Glutamatergic neuron (in vitro differentiated cells): ENCODE results near the gene ROBO1. TPM values are rescaled to one million over a fixed set of nuclear protein-coding genes. Genes with fewer than 3 reads are reported as not detected.
A peak's percentile ranks its signal among the peaks of the same experiment; 100 is the strongest.

Source experiments
- DNase-seq: peaks from one replicate; pipeline ENCODE4 v3.0.0; 2022
- H3K27ac Mint-ChIP-seq: one replicate; pipeline ENCODE4 v1.8.0; 2020; ENCODE audit warnings: mild to moderate bottlenecking, mixed read lengths, inconsistent platforms; ENCODE audit not compliant: unreplicated experiment
- H3K27me3 Mint-ChIP-seq: one replicate; pipeline ENCODE4 v1.8.0; 2020; ENCODE audit warnings: mild to moderate bottlenecking, moderate library complexity, mixed read lengths, inconsistent platforms; ENCODE audit not compliant: unreplicated experiment
- H3K36me3 Mint-ChIP-seq: one replicate; pipeline ENCODE4 v1.8.0; 2020; ENCODE audit warnings: mild to moderate bottlenecking, mixed read lengths, inconsistent platforms; ENCODE audit not compliant: unreplicated experiment
- H3K4me1 Mint-ChIP-seq: one replicate; pipeline ENCODE4 v1.8.0; 2020; ENCODE audit warnings: mild to moderate bottlenecking, low read depth, mixed read lengths, inconsistent platforms; ENCODE audit not compliant: unreplicated experiment
- H3K4me3 Mint-ChIP-seq: one replicate; pipeline ENCODE4 v1.8.0; 2020; ENCODE audit warnings: mild to moderate bottlenecking, mixed read lengths, inconsistent platforms; ENCODE audit not compliant: unreplicated experiment
- H3K9me3 Mint-ChIP-seq: one replicate; pipeline ENCODE4 v1.8.0; 2020; ENCODE audit warnings: mild to moderate bottlenecking, moderate library complexity, mixed read lengths, inconsistent platforms; ENCODE audit not compliant: unreplicated experiment
- total RNA-seq: library from RNA; stranded (reverse); fragmentation: NEBNext Ultra II Directional; extraction: Animal tissue kit (Norgen Biotek cat#: 25700); gene quantifications from one replicate; pipeline ENCODE4 v1.2.1, GENCODE V29; 2021; ENCODE audit not compliant: unreplicated experiment
- TF ChIP-seq, protein P1 (sequence below): fragments of 200-600 bp; sonication (generic); IDR thresholded peaks from one replicate; pipeline ENCODE4 v1.5.0; 2021; ENCODE audit not compliant: partially characterized antibody, unreplicated experiment

The ROBO1 gene
- total RNA-seq, 1 donor from 2014 or later, result 505 TPM

DNA sequence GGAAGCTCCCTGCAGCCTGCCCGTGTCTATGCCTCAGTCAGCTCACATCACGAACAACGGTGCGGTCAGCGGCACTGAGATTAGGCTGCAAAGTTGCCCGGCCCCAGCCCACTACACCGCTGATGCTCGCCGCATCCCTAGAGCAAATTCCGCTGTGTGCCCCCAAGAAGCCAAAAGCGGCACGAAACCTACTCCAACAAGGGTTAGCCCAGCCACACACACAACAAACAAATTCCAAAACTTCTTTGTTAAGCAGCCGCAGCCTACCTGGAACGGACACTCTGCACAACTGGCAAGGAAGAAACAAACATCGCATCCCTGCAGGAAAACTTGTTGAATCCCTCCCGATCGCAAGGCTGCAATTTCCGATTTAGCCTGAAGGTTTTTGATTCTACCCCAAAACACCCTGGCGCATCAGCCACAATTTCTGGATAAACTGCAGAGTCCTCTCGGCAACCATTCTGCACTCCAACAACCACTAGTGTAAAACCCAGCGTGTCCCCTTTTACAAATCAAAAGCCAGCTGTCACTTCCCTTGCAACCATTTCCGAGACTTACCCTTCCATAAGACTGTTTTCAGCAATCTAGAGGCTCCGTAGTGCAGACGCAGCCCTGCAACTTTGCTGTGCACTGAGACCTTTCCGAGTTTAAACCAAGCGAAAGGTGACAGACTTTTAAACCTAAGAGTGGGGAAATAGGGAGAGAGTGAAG, 449 bp downstream of the ROBO1 start:
- no peaks in the 10 kb centered on the region for H3K36me3 Mint-ChIP-seq
- H3K27ac Mint-ChIP-seq, result no peak overlapping the region
- no peak overlapping the region for H3K4me3 Mint-ChIP-seq
- no peaks in the 10 kb centered on the region for H3K9me3 Mint-ChIP-seq
- TF ChIP-seq, protein P1, sequence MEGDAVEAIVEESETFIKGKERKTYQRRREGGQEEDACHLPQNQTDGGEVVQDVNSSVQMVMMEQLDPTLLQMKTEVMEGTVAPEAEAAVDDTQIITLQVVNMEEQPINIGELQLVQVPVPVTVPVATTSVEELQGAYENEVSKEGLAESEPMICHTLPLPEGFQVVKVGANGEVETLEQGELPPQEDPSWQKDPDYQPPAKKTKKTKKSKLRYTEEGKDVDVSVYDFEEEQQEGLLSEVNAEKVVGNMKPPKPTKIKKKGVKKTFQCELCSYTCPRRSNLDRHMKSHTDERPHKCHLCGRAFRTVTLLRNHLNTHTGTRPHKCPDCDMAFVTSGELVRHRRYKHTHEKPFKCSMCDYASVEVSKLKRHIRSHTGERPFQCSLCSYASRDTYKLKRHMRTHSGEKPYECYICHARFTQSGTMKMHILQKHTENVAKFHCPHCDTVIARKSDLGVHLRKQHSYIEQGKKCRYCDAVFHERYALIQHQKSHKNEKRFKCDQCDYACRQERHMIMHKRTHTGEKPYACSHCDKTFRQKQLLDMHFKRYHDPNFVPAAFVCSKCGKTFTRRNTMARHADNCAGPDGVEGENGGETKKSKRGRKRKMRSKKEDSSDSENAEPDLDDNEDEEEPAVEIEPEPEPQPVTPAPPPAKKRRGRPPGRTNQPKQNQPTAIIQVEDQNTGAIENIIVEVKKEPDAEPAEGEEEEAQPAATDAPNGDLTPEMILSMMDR, result peak; percentile 63
- peak; percentile 33 for DNase-seq
- peaks cover 7% of the 10 kb centered on the region for H3K4me1 Mint-ChIP-seq
- H3K27me3 Mint-ChIP-seq, result peaks cover 2% of the 10 kb centered on the region

DNA sequence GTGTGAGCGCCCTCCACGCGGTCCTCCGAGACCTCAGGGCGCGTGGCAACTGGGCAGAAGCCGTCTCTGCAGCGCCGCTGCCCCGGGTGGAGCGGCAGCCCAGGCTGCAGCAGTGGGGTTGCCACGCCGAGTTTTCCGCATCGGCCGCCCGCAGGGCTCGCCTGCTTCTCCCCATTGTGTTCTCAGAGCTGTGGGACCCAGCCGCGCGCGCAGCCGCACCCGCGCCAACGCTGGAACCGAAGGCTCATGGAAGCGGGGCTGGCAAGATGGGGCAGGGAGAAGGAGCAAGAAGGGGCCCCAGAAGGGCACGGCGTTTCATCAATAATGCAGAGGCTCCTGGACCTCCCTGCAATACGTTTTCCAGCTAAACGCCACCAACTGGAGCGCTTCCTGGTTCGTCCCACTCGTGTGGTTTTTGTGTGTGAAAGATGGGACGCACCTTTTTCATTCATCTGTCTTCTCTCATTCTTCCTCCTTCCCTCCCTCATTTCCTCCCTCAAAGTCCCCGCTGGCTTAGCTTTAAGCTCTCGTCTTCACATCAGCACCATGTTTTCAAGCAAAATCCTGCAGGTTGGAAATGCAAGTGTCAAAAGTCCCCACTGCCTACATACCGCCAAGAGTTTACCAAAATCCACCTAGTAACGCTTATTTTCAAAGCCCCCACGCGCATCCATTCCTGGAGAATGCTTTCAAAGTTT, 1.2 kb downstream of the ROBO1 start:
- peak; percentile 56 for DNase-seq
- Mint-ChIP-seq H3K4me1 (peaks cover 7% of the 10 kb centered on the region), H3K36me3 (no peaks in the 10 kb centered on the region), H3K27me3 (peaks cover 2% of the 10 kb centered on the region), H3K27ac (no peak overlapping the region), H3K9me3 (no peaks in the 10 kb centered on the region), H3K4me3 (no peak overlapping the region)
- TF ChIP-seq, protein P1, result no peak

DNA sequence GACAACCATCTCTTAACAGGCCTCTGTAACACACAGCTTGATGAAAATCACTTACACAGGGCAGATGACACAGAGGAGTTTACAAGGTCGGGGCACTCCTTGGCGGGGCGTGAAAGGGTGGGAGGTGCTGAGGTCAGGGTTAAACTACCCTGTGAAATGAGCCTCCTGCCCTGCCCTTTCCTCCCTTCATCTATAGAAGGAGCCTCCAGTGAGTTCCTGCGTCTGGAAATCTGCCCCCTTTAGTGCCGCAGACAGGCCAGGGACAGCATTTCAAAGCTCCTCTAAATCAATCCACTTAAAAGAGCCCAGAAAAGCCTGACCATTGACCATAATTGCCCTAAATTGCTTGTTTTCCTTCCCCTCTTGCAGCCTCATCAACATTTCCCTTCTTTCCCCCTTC, 1.9 kb downstream of the ROBO1 start:
- Mint-ChIP-seq H3K27me3 (peaks cover 2% of the 10 kb centered on the region), H3K4me3 (no peak overlapping the region), H3K27ac (no peak overlapping the region), H3K4me1 (peaks cover 7% of the 10 kb centered on the region), H3K36me3 (no peaks in the 10 kb centered on the region), H3K9me3 (no peaks in the 10 kb centered on the region)
- TF ChIP-seq, protein P1, result no peak
- DNase-seq, result no peak

DNA sequence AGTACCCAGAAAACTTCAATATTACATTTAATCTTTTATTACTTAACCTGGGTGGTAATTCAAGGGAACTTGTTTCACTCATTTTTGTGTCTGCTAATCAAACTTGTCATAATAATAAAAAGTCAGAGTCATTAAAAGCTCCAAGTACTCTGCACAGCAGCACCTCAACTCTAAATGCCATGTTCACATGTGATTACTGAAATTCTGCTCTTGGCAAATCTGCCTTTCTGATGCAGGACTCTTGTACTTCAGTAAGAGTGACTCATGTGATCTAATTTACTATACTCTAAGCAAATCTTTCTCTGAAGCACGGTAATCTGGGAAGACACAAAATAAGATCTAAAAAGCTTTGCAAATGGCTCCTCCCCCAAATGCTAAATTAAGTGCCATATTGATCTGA, 6.4 kb downstream of the ROBO1 start:
- Mint-ChIP-seq H3K27me3 (peaks cover 2% of the 10 kb centered on the region), H3K9me3 (no peaks in the 10 kb centered on the region), H3K4me1 (peaks cover 5% of the 10 kb centered on the region), H3K27ac (no peak overlapping the region), H3K36me3 (no peaks in the 10 kb centered on the region), H3K4me3 (no peak overlapping the region)
- no peak for DNase-seq
- TF ChIP-seq, protein P1, result no peak

DNA sequence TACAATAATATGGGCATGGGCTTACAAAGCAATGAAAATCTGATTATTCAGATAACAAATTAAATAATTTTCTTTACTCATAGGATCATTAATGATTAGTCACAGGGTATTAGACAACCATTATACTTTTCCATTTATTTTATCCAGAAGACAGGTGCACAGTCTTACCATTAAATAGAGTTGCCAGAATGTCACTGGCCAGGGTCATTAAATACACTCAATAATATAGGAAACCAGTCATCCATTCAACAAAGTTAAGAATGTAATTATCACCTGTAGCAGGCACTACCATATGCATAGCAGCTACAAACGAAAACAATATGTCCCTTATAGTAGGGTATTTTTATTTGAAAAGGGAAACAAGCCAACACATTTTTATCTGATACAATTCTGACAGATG, 16.1 kb downstream of the ROBO1 start:
- no peaks in the 10 kb centered on the region for H3K9me3 Mint-ChIP-seq
- peaks cover 2% of the 10 kb centered on the region for H3K27me3 Mint-ChIP-seq
- no peak overlapping the region for H3K27ac Mint-ChIP-seq
- H3K4me3 Mint-ChIP-seq, result no peak overlapping the region
- TF ChIP-seq, protein P1, result no peak
- no peak for DNase-seq
- H3K4me1 Mint-ChIP-seq, result no peaks in the 10 kb centered on the region
- peaks cover 13% of the 10 kb centered on the region for H3K36me3 Mint-ChIP-seq
